Epithelial cell of proximal tubule (primary cell): ENCODE measurements around the gene EFCAB11. TPM values are rescaled to one million over a fixed set of nuclear protein-coding genes. Genes with fewer than 3 reads are reported as not detected.

Experiments
- DNase-seq: peaks from one replicate; pipeline ENCODE4 v3.0.0-alpha.2; 2011; ENCODE audit warnings: low read depth
- H3K4me3 ChIP-seq: 2 replicates; pipeline ENCODE4 v1.5.1; 2011; ENCODE audit warnings: low read depth, mild to moderate bottlenecking, low read length
- CTCF ChIP-seq: conservative IDR thresholded peaks from 2 replicates; pipeline ENCODE4 v1.5.1; 2012; ENCODE audit warnings: low read depth, mild to moderate bottlenecking, low read length
- total RNA-seq: library from RNA; depleted of rRNA; stranded (reverse); fragments of >200 nt; gene quantifications from 2 replicates; pipeline ENCODE4 v1.2.3, GENCODE V29; 2015

Gene EFCAB11
- total RNA-seq, 1 donor from 2014 or later = 17.4 TPM

- no peak overlapping the region for H3K4me3 ChIP-seq
- TF ChIP-seq CTCF = no peak
- no peak for DNase-seq
These were observed 161.8 kb downstream of the EFCAB11 start for GRCh38 chr14:89792489-89793366.

- H3K4me3 ChIP-seq = no peak overlapping the region
- TF ChIP-seq CTCF = no peak
- no peak for DNase-seq
These were observed 167.0 kb downstream of the EFCAB11 start for GRCh38 chr14:89787525-89787924.

GRCh38 chr14:89781046-89781445 is 173.5 kb downstream of the EFCAB11 start:
- TF ChIP-seq CTCF = no peak

GRCh38 chr14:89779707-89780106 is 174.8 kb downstream of the EFCAB11 start:
- DNase-seq = no peak
- H3K4me3 ChIP-seq = no peak overlapping the region
- no peak for TF ChIP-seq CTCF

More at GRCh38 chr14:89781046-89781445, 173.5 kb downstream of the EFCAB11 start:
- DNase-seq = no peak
- no peak overlapping the region for H3K4me3 ChIP-seq

- DNase-seq = no peak
- no peak overlapping the region for H3K4me3 ChIP-seq
- TF ChIP-seq CTCF = no peak
These were observed 178.6 kb downstream of the EFCAB11 start for GRCh38 chr14:89775946-89776345.

- no peak for TF ChIP-seq CTCF
- H3K4me3 ChIP-seq = no peak overlapping the region
These were observed 179.4 kb downstream of the EFCAB11 start for GRCh38 chr14:89775151-89775550.

More at GRCh38 chr14:89775151-89775550, 179.4 kb downstream of the EFCAB11 start:
- DNase-seq = no peak
